ENCODE measurements around the gene ZNF502. TPM values are rescaled to one million over a fixed set of nuclear protein-coding genes. Genes with fewer than 3 reads are reported as not detected.
"Not testable (repeated sequence)": the region's sequence is repeated elsewhere in the genome, so short reads cannot be mapped to it uniquely, and the experiment has no call there.

The ZNF502 gene
- 0.32 TPM for total RNA-seq (ENCODE audit: unreplicated experiment)
- long read RNA-seq, result 0 reads

DNA sequence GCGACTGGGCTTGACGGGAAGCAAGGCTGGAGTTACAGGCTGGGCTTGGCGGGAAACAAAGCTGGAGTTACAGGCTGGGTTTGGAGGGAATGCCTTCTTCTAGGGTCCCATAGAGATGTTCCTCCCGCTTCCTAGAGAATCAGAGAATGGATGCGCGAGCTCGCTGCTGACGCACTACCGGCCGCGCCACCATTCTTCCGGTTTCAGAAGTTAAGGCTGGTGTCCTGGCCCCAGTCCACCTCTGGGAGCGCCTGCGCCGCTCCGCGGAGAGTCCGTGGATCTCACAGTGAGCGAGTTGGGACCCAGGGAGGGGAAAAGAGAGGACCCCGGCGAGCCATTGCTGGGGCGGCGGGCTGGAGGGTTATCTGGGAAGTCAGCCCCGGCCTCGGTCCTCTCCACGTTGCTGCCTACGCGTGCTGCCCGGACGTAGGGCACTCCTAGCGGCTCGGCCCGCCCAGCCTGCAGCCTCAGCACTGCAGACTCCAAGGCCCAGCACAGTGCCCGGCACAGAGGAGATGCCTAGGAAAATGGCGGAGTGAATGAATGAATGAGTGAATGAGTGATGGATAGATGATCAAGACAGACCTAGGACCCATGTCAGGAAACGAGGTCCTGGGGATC lies at the start of gene ZNF502:
Gene ZNF502, plus strand, starts transcription at position 206 of the 621 bp plus-strand sequence. CDS start 7,602 bp downstream, outside the sequence.
- Mint-ChIP-seq H3K27me3 (ENCODE audit: unreplicated experiment) (peaks cover 3% of the 10 kb centered on the region), H3K4me1 (ENCODE audit: low read depth, unreplicated experiment) (no peaks in the 10 kb centered on the region), H3K36me3 (ENCODE audit: unreplicated experiment) (no peaks in the 10 kb centered on the region), H3K9me3 (ENCODE audit: unreplicated experiment) (peaks cover 7% of the 10 kb centered on the region), H3K4me3 (ENCODE audit: unreplicated experiment) (peak within 1 kb of the TSS; percentile 68), H3K27ac (ENCODE audit: unreplicated experiment) (no peak within 1 kb of the TSS)
- DNase-seq, result peak; percentile 23
- TF ChIP-seq, protein P1, sequence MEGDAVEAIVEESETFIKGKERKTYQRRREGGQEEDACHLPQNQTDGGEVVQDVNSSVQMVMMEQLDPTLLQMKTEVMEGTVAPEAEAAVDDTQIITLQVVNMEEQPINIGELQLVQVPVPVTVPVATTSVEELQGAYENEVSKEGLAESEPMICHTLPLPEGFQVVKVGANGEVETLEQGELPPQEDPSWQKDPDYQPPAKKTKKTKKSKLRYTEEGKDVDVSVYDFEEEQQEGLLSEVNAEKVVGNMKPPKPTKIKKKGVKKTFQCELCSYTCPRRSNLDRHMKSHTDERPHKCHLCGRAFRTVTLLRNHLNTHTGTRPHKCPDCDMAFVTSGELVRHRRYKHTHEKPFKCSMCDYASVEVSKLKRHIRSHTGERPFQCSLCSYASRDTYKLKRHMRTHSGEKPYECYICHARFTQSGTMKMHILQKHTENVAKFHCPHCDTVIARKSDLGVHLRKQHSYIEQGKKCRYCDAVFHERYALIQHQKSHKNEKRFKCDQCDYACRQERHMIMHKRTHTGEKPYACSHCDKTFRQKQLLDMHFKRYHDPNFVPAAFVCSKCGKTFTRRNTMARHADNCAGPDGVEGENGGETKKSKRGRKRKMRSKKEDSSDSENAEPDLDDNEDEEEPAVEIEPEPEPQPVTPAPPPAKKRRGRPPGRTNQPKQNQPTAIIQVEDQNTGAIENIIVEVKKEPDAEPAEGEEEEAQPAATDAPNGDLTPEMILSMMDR (IDR thresholded peaks at IDR 0.05; ENCODE audit: partially characterized antibody, unreplicated experiment), result no peak

DNA sequence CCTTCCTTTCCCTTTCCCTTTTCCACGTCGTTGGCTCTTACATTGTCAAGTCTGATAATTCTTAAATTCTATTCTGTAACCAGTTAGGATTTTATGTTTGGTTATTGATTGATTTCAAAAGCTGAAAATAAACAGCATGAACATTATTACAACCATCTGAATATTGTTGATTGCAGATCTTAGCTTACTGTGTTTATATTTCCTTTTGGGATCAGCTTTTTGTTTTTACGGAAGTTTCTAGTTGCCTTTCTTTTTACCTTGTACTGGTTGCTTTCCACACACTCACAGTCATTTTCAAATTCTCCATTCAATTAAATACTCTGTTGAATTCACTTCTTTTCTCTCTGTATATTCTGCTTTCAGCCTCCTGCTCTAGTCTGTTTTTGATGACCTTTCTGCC lies 47.3 kb upstream of the ZNF502 start:
- DNase-seq, result no peak
- Mint-ChIP-seq H3K27ac (ENCODE audit: unreplicated experiment) (no peak overlapping the region), H3K36me3 (ENCODE audit: unreplicated experiment) (peaks cover 10% of the 10 kb centered on the region), H3K4me3 (ENCODE audit: unreplicated experiment) (no peak overlapping the region), H3K27me3 (ENCODE audit: unreplicated experiment) (peaks cover 2% of the 10 kb centered on the region), H3K4me1 (ENCODE audit: low read depth, unreplicated experiment) (peaks cover under 1% of the 10 kb centered on the region), H3K9me3 (ENCODE audit: unreplicated experiment) (peaks cover 6% of the 10 kb centered on the region)
- TF ChIP-seq, protein P1 (IDR thresholded peaks at IDR 0.05; ENCODE audit: partially characterized antibody, unreplicated experiment), result no peak

DNA sequence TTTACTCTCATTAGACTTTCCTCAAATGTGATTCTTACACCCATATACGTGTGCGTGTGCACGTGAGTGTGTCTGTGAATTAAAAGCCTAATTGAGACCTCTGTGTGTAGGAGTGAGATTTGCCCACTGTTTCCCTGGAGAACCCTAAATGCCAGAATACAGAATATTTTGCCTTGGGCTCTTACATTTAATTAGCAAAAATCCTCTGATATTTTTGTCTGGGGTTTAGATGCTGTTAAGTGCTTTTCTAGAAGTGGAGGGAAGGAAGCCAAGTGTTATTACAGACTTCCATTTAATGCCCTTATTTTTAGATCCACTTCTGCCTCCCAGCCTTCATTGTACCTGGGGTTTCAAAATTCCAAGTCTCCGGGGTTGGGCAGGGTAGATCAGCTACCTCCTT lies 46.1 kb upstream of the ZNF502 start:
- H3K27ac Mint-ChIP-seq (ENCODE audit: unreplicated experiment), result no peak overlapping the region
- H3K4me1 Mint-ChIP-seq (ENCODE audit: low read depth, unreplicated experiment), result peaks cover 4% of the 10 kb centered on the region
- H3K36me3 Mint-ChIP-seq (ENCODE audit: unreplicated experiment), result peaks cover 10% of the 10 kb centered on the region
- H3K9me3 Mint-ChIP-seq (ENCODE audit: unreplicated experiment), result peaks cover 6% of the 10 kb centered on the region
- H3K27me3 Mint-ChIP-seq (ENCODE audit: unreplicated experiment), result peaks cover 3% of the 10 kb centered on the region
- TF ChIP-seq, protein P1 (IDR thresholded peaks at IDR 0.05; ENCODE audit: partially characterized antibody, unreplicated experiment), result no peak
- DNase-seq, result no peak
- no peak overlapping the region for H3K4me3 Mint-ChIP-seq (ENCODE audit: unreplicated experiment)

DNA sequence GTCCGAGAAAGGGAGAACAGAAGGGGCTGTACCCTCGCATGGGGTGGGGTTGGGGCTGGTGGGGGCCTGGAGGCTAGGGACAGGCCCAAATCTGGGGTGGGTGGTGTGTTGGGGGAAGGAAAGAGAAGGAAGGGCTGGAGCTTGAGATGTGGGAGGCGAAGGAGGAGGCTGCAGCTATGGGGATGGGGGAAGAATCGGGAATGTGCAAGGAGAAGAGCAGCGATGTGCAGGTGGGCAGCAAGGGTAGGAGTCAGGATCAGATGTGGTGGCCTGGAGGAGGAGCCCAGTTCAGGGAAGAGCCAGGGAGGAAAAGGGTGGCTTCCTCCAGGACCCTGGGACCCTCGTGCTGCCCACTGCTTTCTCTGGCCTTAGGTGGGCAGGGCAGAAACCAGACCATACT lies 42.7 kb upstream of the ZNF502 start:
- TF ChIP-seq, protein P1 (IDR thresholded peaks at IDR 0.05; ENCODE audit: partially characterized antibody, unreplicated experiment), result no peak
- H3K9me3 Mint-ChIP-seq (ENCODE audit: unreplicated experiment), result peaks cover 14% of the 10 kb centered on the region
- H3K27ac Mint-ChIP-seq (ENCODE audit: unreplicated experiment), result no peak overlapping the region
- no peak overlapping the region for H3K4me3 Mint-ChIP-seq (ENCODE audit: unreplicated experiment)
- peaks cover 4% of the 10 kb centered on the region for H3K4me1 Mint-ChIP-seq (ENCODE audit: low read depth, unreplicated experiment)
- peaks cover 10% of the 10 kb centered on the region for H3K36me3 Mint-ChIP-seq (ENCODE audit: unreplicated experiment)
- H3K27me3 Mint-ChIP-seq (ENCODE audit: unreplicated experiment), result peaks cover 8% of the 10 kb centered on the region
- DNase-seq, result no peak

DNA sequence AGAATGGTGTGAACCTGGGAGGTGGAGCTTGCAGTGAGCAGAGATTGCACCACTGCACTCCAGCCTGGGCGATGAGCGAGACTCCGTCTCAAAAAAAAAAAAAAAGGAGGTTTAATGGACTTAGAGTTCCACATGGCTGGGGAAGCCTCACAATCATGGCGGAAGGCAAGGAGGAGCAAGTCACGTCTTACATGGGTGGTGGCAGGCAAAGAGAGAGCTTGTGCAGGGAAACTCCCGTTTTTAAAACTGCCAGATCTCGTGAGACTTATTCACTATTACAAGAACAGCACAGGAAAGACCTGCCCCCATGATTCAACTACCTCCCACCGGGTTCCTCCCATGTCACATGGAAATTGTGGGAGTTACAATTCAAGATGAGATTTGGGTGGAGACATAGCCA lies 39.0 kb upstream of the ZNF502 start:
- H3K9me3 Mint-ChIP-seq (ENCODE audit: unreplicated experiment), result peaks cover 11% of the 10 kb centered on the region
- H3K4me1 Mint-ChIP-seq (ENCODE audit: low read depth, unreplicated experiment); DNase-seq; H3K27ac Mint-ChIP-seq (ENCODE audit: unreplicated experiment); H3K4me3 Mint-ChIP-seq (ENCODE audit: unreplicated experiment): not testable (repeated sequence)
- H3K27me3 Mint-ChIP-seq (ENCODE audit: unreplicated experiment), result peaks cover 11% of the 10 kb centered on the region
- H3K36me3 Mint-ChIP-seq (ENCODE audit: unreplicated experiment), result peaks cover 13% of the 10 kb centered on the region

Data from glutamatergic neuron (in vitro differentiated cells).